IMR-90 (cell line): ENCODE data around the gene CXCL6.

ENCODE experiments used
- CHD1 ChIP-seq: IDR thresholded peaks from 2 replicates; pipeline ENCODE4 v1.6.1; 2012; ENCODE audit warnings: low read depth, low read length, improper control_type of control experiment
- MAFK ChIP-seq: IDR thresholded peaks from 2 replicates; pipeline ENCODE4 v1.6.1; 2012; ENCODE audit warnings: low read depth, low read length, improper control_type of control experiment
- MXI1 ChIP-seq: IDR thresholded peaks from 2 replicates; pipeline ENCODE4 v1.6.1; 2012; ENCODE audit warnings: low read depth, mild to moderate bottlenecking, low read length, moderate library complexity, borderline replicate concordance
- POLR2A ChIP-seq: IDR thresholded peaks from 2 replicates; pipeline ENCODE4 v1.6.1; 2012; ENCODE audit warnings: mild to moderate bottlenecking, low read depth, low read length
- RAD21 ChIP-seq: IDR thresholded peaks from 2 replicates; pipeline ENCODE4 v1.6.1; 2012; ENCODE audit warnings: low read length, improper control_type of control experiment
- SMC3 ChIP-seq: fragments of 150-350 bp; IDR thresholded peaks from 2 replicates; pipeline ENCODE4 v1.6.1; 2016; ENCODE audit warnings: low read depth, mild to moderate bottlenecking, antibody characterized with exemption, low read length, moderate library complexity
- TF ChIP-seq, protein P1 (sequence below): conservative IDR thresholded peaks from 2 replicates; pipeline ENCODE4 v1.5.1; 2012; ENCODE audit warnings: mild to moderate bottlenecking, low read depth, low read length, improper control_type of control experiment

DNA sequence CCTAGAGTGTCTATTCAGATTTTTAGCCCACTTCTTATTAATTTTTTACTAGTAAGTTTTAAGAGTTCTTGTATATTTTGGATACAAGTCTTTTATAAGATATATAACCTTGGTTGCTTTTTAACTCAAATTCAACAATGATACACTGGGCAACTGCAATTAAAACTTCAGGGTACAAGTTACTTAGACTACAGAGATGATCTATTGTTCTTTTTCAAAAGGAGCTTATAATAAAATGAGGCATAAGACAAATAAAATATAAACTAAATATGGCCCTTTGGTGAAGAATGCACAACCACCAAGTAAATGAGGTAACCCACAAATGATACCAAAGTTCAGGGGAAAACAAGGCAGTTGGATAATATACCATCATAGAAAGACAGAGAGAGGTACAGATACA, 37.6 kb upstream of the CXCL6 start:
- TF ChIP-seq, protein P1, sequence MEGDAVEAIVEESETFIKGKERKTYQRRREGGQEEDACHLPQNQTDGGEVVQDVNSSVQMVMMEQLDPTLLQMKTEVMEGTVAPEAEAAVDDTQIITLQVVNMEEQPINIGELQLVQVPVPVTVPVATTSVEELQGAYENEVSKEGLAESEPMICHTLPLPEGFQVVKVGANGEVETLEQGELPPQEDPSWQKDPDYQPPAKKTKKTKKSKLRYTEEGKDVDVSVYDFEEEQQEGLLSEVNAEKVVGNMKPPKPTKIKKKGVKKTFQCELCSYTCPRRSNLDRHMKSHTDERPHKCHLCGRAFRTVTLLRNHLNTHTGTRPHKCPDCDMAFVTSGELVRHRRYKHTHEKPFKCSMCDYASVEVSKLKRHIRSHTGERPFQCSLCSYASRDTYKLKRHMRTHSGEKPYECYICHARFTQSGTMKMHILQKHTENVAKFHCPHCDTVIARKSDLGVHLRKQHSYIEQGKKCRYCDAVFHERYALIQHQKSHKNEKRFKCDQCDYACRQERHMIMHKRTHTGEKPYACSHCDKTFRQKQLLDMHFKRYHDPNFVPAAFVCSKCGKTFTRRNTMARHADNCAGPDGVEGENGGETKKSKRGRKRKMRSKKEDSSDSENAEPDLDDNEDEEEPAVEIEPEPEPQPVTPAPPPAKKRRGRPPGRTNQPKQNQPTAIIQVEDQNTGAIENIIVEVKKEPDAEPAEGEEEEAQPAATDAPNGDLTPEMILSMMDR, result no peak
- no peak for TF ChIP-seq CHD1
- no peak for TF ChIP-seq POLR2A
- TF ChIP-seq MAFK, result no peak
- no peak for TF ChIP-seq SMC3
- no peak for TF ChIP-seq RAD21
- TF ChIP-seq MXI1, result no peak
